Esophagus squamous epithelium (tissue), 5 donors: ENCODE data around the gene MSRB1. TPM values are rescaled to one million over a fixed set of nuclear protein-coding genes. Genes with fewer than 3 reads are reported as not detected.

Experiments used
- DNase-seq: peaks from one replicate; lab custom pipeline; 2025; lab: John Stamatoyannopoulos, UW
- H3K27ac ChIP-seq, 4 donors: fragments of 200-600 bp; sonication (generic); one replicate each; pipeline ENCODE4 v1.5.1; 2016 to 2019; ENCODE audit warnings: mild to moderate bottlenecking in 1 of 4
- H3K27me3 ChIP-seq, 4 donors: fragments of 200-600 bp; sonication (generic); 1 replicate in 3 of 4; 2 replicates in 1 of 4; pipeline versions ENCODE4 v1.5.1 to v1.6.0; 2017 to 2021; ENCODE audit warnings: antibody characterized with exemption in 1 of 4
- H3K36me3 ChIP-seq, 3 donors: fragments of 200-600 bp; sonication (generic); one replicate each; pipeline ENCODE4 v1.5.1; 2016 to 2019
- H3K4me1 ChIP-seq, 3 donors: fragments of 200-600 bp; sonication (generic); one replicate each; pipeline ENCODE4 v1.5.1; 2017 to 2019
- H3K4me3 ChIP-seq, 4 donors: fragments of 200-600 bp; sonication (generic); 1 replicate in 3 of 4; 2 replicates in 1 of 4; pipeline ENCODE4 v1.5.1; 2016 to 2019; ENCODE audit warnings: mild to moderate bottlenecking in 2 of 4, moderate library complexity in 1 of 4
- H3K9me3 ChIP-seq, 3 donors: fragments of 200-600 bp; sonication (generic); one replicate each; pipeline ENCODE4 v1.5.1; 2016 to 2019
- POLR2A ChIP-seq, 4 donors: fragments of 450-650 bp; IDR thresholded peaks; one replicate each; pipeline ENCODE4 v1.6.1; 2017; ENCODE audit warnings: antibody characterized with exemption in 4 of 4, mild to moderate bottlenecking in 4 of 4, moderate library complexity in 3 of 4
- WGBS, 2 donors: methylation state at CpG; one replicate each; pipeline ENCODE4 v1.1.5; 2018; 5-methylcytosine and 5-hydroxymethylcytosine counted together
- intact Hi-C: fragments of 100-400 bp; cut with DNase I; formaldehyde crosslinking; loops from one replicate; pipeline ENCODE4 v1.15.0; 2022
- total RNA-seq, 4 donors: library from RNA; depleted of rRNA; stranded (reverse); fragments of >200 nt; gene quantifications; one replicate each; pipeline ENCODE4 v1.1.0, GENCODE V29; 2016
- TF ChIP-seq, protein P1 (sequence below), 6 experiments: fragments of 450-650 bp in 4 of 6; fragments of 200-600 bp in 2 of 6; sonication (generic) in 2 of 6; IDR thresholded peaks; one replicate each; pipeline ENCODE4 v1.5.1; 2016 to 2019; ENCODE audit warnings: antibody characterized with exemption in 6 of 6, mild to moderate bottlenecking in 4 of 6, moderate library complexity in 4 of 6
- donor health status: DM: yes; HTN: yes; CAD: no.

MSRB1 gene
- total RNA-seq, 4 donors from 2014 or later, result 20.1 to 36.4 (median 21.0) TPM

GRCh38 chr16:1953734-1954133 is 10.7 kb upstream of the MSRB1 start:
- peaks cover 0 to 25% (median 10%) of the 10 kb centered on the region in 3 donors for H3K4me1 ChIP-seq
- WGBS, 2 donors, result 80% methylated on average over 2 of the region's 22 CpGs; no CpG with 5 or more reads in 1 of the 2 donors
- H3K4me3 ChIP-seq, result no peak overlapping the region
- TF ChIP-seq POLR2A (IDR thresholded peaks at IDR 0.05), result no peak
- TF ChIP-seq, protein P1, sequence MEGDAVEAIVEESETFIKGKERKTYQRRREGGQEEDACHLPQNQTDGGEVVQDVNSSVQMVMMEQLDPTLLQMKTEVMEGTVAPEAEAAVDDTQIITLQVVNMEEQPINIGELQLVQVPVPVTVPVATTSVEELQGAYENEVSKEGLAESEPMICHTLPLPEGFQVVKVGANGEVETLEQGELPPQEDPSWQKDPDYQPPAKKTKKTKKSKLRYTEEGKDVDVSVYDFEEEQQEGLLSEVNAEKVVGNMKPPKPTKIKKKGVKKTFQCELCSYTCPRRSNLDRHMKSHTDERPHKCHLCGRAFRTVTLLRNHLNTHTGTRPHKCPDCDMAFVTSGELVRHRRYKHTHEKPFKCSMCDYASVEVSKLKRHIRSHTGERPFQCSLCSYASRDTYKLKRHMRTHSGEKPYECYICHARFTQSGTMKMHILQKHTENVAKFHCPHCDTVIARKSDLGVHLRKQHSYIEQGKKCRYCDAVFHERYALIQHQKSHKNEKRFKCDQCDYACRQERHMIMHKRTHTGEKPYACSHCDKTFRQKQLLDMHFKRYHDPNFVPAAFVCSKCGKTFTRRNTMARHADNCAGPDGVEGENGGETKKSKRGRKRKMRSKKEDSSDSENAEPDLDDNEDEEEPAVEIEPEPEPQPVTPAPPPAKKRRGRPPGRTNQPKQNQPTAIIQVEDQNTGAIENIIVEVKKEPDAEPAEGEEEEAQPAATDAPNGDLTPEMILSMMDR (IDR thresholded peaks at IDR 0.05), result no peak
- no peaks in the 10 kb centered on the region for H3K27me3 ChIP-seq
- DNase-seq, result no peak
- no peaks in the 10 kb centered on the region for H3K9me3 ChIP-seq
- no peaks in the 10 kb centered on the region for H3K36me3 ChIP-seq
- intact Hi-C loops, result no loop called here
- no peak overlapping the region for H3K27ac ChIP-seq

DNA sequence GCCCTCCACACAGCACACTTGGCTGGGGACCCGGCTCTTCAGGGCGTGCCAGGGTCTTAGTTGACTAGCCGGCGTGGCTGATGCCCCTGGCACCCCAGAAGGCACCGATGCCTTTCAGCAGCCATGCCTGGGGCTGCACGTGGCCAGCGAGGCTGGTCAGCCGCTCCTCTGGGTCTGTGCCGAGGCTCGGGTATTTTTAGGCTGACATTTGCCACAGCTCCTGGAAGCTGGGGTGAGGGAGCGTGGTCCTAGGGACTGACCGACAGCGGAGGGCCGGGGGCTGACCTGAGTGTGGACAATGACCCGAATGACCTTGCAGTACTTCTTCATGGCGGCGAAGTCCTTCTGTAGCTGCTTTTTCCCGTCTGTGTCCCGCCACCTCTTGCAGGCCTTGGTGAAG is 7.6 kb upstream of the MSRB1 start:
- Histone ChIP-seq H3K36me3 (no peaks in the 10 kb centered on the region), H3K27me3 (no peaks in the 10 kb centered on the region), H3K27ac (peak overlapping the region in 3 of 4 donors; percentile 29 to 58 (median 39)), H3K9me3 (no peaks in the 10 kb centered on the region), H3K4me1 (peaks cover 0 to 23% (median 10%) of the 10 kb centered on the region in 3 donors), H3K4me3 (no peak overlapping the region)
- intact Hi-C loops, result no loop called here
- 47 to 100% methylated on average over 1 to 6 of the region's 19 CpGs for WGBS, 2 donors
- no peak for TF ChIP-seq POLR2A (IDR thresholded peaks at IDR 0.05)
- TF ChIP-seq, protein P1 (IDR thresholded peaks at IDR 0.05), result no peak
- no peak for DNase-seq

DNA sequence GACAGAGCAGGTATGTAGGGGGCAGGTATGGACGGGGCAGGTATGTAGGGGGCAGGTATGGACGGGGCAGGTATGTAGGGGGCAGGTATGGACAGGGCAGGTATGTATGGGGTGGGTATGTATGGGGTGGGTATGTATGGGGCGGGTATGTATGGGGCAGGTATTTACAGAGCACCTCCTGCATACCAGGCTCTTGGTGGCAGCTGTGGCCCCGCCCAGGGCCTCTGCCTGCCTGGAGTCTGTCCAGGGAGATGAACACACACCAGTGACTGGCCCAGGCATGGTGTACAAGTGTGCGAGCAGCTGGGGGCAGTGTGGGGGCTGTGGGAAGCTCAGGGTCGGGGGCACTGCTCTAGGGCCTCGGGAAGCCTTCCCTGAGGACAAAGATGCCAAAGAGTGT is 7.0 kb upstream of the MSRB1 start:
- TF ChIP-seq, protein P1 (IDR thresholded peaks at IDR 0.05), result peak in 1 of 6 experiments; percentile 15
- no peak for TF ChIP-seq POLR2A (IDR thresholded peaks at IDR 0.05)
- H3K27me3 ChIP-seq, result no peaks in the 10 kb centered on the region
- H3K36me3 ChIP-seq, result no peaks in the 10 kb centered on the region
- peaks cover 0 to 23% (median 10%) of the 10 kb centered on the region in 3 donors for H3K4me1 ChIP-seq
- H3K9me3 ChIP-seq, result no peaks in the 10 kb centered on the region
- peak overlapping the region in 3 of 4 donors; percentile 29 to 58 (median 39) for H3K27ac ChIP-seq
- DNase-seq, result no peak
- H3K4me3 ChIP-seq, result no peak overlapping the region
- intact Hi-C loops, result no loop called here
- 33 to 45% methylated on average over 2 to 6 of the region's 7 CpGs for WGBS, 2 donors

DNA sequence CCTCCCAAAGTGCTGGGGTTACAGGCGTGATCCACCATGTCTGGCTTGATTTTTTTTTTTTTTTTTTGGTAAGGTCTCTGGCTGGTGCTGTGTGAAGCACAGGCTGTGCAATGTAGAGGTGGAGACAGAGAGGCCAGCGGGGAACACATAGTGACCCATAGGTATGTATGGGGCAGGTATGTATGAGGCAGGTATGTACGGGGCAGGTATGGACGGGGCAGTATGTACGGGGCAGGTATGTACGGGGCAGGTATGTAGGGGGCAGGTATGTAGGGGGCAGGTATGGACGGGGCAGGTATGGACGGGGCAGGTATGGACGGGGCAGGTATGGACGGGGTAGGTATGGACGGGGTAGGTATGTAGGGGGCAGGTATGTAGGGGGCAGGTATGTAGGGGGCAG is 6.5 kb upstream of the MSRB1 start:
- no peaks in the 10 kb centered on the region for H3K9me3 ChIP-seq
- no peak for DNase-seq
- H3K4me3 ChIP-seq, result no peak overlapping the region
- no peak overlapping the region for H3K27ac ChIP-seq
- TF ChIP-seq, protein P1 (IDR thresholded peaks at IDR 0.05), result no peak
- no peak for TF ChIP-seq POLR2A (IDR thresholded peaks at IDR 0.05)
- H3K27me3 ChIP-seq, result no peaks in the 10 kb centered on the region
- intact Hi-C loops, result no loop called here
- WGBS, 2 donors, result 59 to 68% methylated on average over 2 to 3 of the region's 11 CpGs
- no peaks in the 10 kb centered on the region for H3K36me3 ChIP-seq
- H3K4me1 ChIP-seq, result peaks cover 0 to 23% (median 10%) of the 10 kb centered on the region in 3 donors

DNA sequence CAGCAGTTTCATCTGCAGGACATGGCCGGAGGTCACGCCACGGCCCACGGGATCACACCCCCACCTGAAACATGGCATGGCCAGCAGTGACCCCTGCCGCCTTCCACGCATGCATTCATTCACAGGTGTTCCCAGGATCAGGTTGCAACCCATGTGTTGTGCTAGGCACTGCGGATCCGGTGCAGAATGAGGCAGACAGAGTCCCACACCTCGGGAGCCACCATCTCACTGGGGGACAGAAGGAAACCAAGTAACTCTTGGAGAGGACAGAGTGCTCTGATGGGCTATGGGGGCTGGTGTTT is 4.3 kb upstream of the MSRB1 start:
- TF ChIP-seq, protein P1 (IDR thresholded peaks at IDR 0.05), result no peak
- no peak for TF ChIP-seq POLR2A (IDR thresholded peaks at IDR 0.05)
- DNase-seq, result no peak
- no peak overlapping the region for H3K4me3 ChIP-seq
- H3K9me3 ChIP-seq, result no peaks in the 10 kb centered on the region
- H3K27me3 ChIP-seq, result no peaks in the 10 kb centered on the region
- H3K27ac ChIP-seq, result no peak overlapping the region
- 72 to 100% methylated on average over 2 to 9 of the region's 9 CpGs for WGBS, 2 donors
- intact Hi-C loops, result no loop called here
- no peaks in the 10 kb centered on the region for H3K36me3 ChIP-seq
- H3K4me1 ChIP-seq, result peaks cover 2 to 29% (median 8%) of the 10 kb centered on the region in 3 donors
